ENCODE measurements around the gene DPP4.

DNA sequence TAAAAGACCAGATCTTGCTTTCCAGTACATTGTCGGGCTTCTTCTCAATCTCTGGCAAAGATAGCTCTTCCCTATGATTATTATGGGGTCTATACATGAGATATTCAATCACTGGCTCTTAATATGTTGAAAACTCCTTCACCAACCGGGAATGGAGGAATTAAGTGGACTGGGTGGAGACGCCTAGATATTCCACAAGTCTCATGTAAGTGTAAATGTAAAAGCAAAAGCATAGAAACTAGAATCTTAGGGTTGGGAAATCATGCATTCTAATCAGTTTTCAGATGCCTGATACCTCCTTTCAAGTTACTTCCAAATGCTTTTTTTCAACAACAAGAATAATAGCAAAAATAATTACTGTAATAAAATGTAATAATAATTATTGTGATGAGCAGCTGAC lies 38.0 kb downstream of the DPP4 start:
- TF ChIP-seq, protein P1, sequence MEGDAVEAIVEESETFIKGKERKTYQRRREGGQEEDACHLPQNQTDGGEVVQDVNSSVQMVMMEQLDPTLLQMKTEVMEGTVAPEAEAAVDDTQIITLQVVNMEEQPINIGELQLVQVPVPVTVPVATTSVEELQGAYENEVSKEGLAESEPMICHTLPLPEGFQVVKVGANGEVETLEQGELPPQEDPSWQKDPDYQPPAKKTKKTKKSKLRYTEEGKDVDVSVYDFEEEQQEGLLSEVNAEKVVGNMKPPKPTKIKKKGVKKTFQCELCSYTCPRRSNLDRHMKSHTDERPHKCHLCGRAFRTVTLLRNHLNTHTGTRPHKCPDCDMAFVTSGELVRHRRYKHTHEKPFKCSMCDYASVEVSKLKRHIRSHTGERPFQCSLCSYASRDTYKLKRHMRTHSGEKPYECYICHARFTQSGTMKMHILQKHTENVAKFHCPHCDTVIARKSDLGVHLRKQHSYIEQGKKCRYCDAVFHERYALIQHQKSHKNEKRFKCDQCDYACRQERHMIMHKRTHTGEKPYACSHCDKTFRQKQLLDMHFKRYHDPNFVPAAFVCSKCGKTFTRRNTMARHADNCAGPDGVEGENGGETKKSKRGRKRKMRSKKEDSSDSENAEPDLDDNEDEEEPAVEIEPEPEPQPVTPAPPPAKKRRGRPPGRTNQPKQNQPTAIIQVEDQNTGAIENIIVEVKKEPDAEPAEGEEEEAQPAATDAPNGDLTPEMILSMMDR (IDR thresholded peaks at IDR 0.05), result no peak
- TF ChIP-seq POLR2A (IDR thresholded peaks at IDR 0.05), result no peak
